Fibroblast of lung (primary cell): Measurements from ENCODE around the gene KIF13A.

Experiments
- CTCF ChIP-seq, 2 donors: IDR thresholded peaks in 1 of 2; conservative IDR thresholded peaks in 1 of 2; 1 replicate in 1 of 2; 2 replicates in 1 of 2; pipeline ENCODE4 v1.5.1; 2011 to 2012; ENCODE audit warnings: low read length in 2 of 2, control low read depth in 1 of 2, inconsistent platforms in 1 of 2, low read depth in 1 of 2, mild to moderate bottlenecking in 1 of 2
- EZH2 ChIP-seq: IDR thresholded peaks from 2 replicates; pipeline ENCODE4 v1.5.1; 2012; ENCODE audit warnings: low read length, control low read depth, mild to moderate bottlenecking; ENCODE audit errors: missing control alignments

- TF ChIP-seq CTCF (conservative IDR thresholded peaks at IDR 0.05 in 1 of 2, IDR thresholded peaks at IDR 0.05 in 1 of 2; ENCODE audit: low read depth in 1 of 2, low read length in 2 of 2), result no peak
- TF ChIP-seq EZH2, result no peak
Measured at GRCh38 chr6:17741507-17741906, 245.9 kb downstream of the KIF13A start.
